HepG2 (cell line): ENCODE data around the gene PIEZO2. TPM values are rescaled to one million over a fixed set of nuclear protein-coding genes. Genes with fewer than 3 reads are reported as not detected.

Experiments
- GFI1 ChIP-seq: sonication (generic); formaldehyde crosslinking; IDR thresholded peaks from 2 replicates; pipeline ENCODE4 v1.5.0; 2020; ENCODE audit warnings: missing genetic modification reagents, mild to moderate bottlenecking, borderline replicate concordance
- IRX3 ChIP-seq: sonication (generic); formaldehyde crosslinking; IDR thresholded peaks from 2 replicates; pipeline ENCODE4 v1.8.1; 2023; ENCODE audit warnings: mild to moderate bottlenecking, low read depth, missing genetic modification reagents, borderline replicate concordance
- PHF5A ChIP-seq: IDR thresholded peaks from one replicate; pipeline ENCODE4 v1.6.1; 2018; ENCODE audit warnings: low read depth, missing genetic modification reagents; ENCODE audit not compliant: unreplicated experiment
- PTBP1 ChIP-seq: fragments of 200-400 bp; formaldehyde crosslinking; IDR thresholded peaks from 2 replicates; pipeline ENCODE4 v1.6.1; 2018; ENCODE audit warnings: low read length, low read depth; ENCODE audit not compliant: poor library complexity, severe bottlenecking
- TRIM22 ChIP-seq: fragments of 450-650 bp; IDR thresholded peaks from 2 replicates; pipeline ENCODE4 v1.6.1; 2017
- ZBTB44 ChIP-seq: sonication (generic); formaldehyde crosslinking; IDR thresholded peaks from 2 replicates; pipeline ENCODE4 v1.4.0; 2020; ENCODE audit warnings: missing genetic modification reagents
- ZNF383 ChIP-seq: sonication (generic); formaldehyde crosslinking; IDR thresholded peaks from 2 replicates; pipeline ENCODE4 v1.4.0; 2020; ENCODE audit warnings: missing genetic modification reagents, mild to moderate bottlenecking, borderline replicate concordance
- ZNF615 ChIP-seq: sonication (generic); formaldehyde crosslinking; IDR thresholded peaks from 2 replicates; pipeline ENCODE4 v1.5.0; 2020; ENCODE audit warnings: mild to moderate bottlenecking, missing genetic modification reagents, borderline replicate concordance
- polyA plus RNA-seq, 8 experiments: library from polyadenylated mRNA; depleted of rRNA in 3 of 8; stranded (reverse) in 7 of 8; unstranded in 1 of 8; fragments of >200 nt; fragmentation: Illumina TruSeq in 4 of 8; extraction: Trizol in 4 of 8; gene quantifications; 2 replicates each; pipeline versions ENCODE4 v1.2.1 to v1.2.3, GENCODE V29; 2011 to 2016; ENCODE audit warnings: low read depth in 4 of 8, missing spikeins in 1 of 8, mixed read lengths in 1 of 8; ENCODE audit not compliant: insufficient read depth in 1 of 8
- total RNA-seq, 5 experiments: library from RNA; depleted of rRNA; stranded (reverse); fragments of >200 nt; fragmentation: Illumina TruSeq; extraction: Trizol; gene quantifications; 2 replicates each; pipeline ENCODE4 v1.2.3, GENCODE V29; 2016; ENCODE audit warnings: low read depth in 1 of 5
- TF ChIP-seq, protein P1 (sequence below): sonication (generic); formaldehyde crosslinking; conservative IDR thresholded peaks from 2 replicates; pipeline ENCODE4 v1.4.0; 2020; ENCODE audit warnings: missing genetic modification reagents
- TF ChIP-seq, protein P2 (sequence below): sonication (generic); formaldehyde crosslinking; IDR thresholded peaks from 2 replicates; pipeline ENCODE4 v1.4.0; 2020; ENCODE audit warnings: mild to moderate bottlenecking, missing genetic modification reagents
- TF ChIP-seq, protein P3 (sequence below): sonication (generic); formaldehyde crosslinking; IDR thresholded peaks from 2 replicates; pipeline ENCODE4 v1.9.0; 2022; ENCODE audit warnings: missing genetic modification reagents, mild to moderate bottlenecking, borderline replicate concordance

Gene PIEZO2
- total and polyA plus RNA-seq, 2 of the 13 experiments (the other 11 are each of a cell fraction or from before 2014, with no cell fraction given), result 15.2 to 27.2 TPM

DNA sequence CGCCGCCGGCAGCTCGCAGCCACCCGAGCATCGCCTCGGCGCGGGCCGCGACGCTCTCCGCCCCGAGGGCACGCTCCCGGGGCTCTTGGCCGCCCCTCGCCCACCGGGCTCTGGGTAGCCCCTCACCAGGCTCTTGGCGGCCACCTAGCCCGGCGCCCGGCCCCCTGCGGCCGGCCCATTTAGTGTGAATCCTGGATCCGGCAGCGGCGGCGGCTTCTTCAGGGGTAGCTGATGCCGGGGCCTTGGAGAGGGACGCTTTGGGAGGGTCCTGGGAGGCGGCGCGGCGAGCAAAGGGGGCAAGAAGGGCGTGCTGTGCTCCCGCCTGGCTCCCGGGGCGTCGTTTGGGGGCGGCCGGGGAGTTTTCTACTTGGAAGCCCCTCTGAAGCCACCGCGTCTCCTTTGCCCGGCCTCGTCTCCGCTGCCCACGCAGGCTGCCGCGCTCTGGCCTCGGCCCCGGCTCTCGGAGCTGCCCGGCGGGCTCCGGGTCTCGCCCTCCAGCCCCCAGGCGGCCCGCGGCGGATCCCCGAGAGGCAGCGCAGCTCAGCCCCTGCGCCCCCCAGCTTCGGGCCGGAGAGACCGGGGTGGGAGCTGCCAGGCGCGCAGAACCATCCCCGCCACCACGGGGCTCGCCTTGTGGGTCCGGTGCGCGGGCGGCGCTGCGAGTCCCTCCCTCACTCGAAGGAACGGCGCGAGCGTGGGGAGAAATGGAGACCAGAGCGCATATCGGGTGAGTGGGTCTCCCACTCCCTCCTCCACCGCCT, 509 bp downstream of the PIEZO2 start (continued):
- TF ChIP-seq, protein P1, sequence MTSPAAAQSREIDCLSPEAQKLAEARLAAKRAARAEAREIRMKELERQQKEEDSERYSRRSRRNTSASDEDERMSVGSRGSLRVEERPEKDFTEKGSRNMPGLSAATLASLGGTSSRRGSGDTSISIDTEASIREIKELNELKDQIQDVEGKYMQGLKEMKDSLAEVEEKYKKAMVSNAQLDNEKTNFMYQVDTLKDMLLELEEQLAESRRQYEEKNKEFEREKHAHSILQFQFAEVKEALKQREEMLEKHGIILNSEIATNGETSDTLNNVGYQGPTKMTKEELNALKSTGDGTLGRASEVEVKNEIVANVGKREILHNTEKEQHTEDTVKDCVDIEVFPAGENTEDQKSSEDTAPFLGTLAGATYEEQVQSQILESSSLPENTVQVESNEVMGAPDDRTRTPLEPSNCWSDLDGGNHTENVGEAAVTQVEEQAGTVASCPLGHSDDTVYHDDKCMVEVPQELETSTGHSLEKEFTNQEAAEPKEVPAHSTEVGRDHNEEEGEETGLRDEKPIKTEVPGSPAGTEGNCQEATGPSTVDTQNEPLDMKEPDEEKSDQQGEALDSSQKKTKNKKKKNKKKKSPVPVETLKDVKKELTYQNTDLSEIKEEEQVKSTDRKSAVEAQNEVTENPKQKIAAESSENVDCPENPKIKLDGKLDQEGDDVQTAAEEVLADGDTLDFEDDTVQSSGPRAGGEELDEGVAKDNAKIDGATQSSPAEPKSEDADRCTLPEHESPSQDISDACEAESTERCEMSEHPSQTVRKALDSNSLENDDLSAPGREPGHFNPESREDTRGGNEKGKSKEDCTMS, result no peak
- no peak for TF ChIP-seq PTBP1
- TF ChIP-seq ZNF615 (CRISPR knock-in tag), result no peak
- no peak for TF ChIP-seq ZBTB44 (CRISPR knock-in tag)
- no peak for TF ChIP-seq ZNF383
- TF ChIP-seq, protein P2, sequence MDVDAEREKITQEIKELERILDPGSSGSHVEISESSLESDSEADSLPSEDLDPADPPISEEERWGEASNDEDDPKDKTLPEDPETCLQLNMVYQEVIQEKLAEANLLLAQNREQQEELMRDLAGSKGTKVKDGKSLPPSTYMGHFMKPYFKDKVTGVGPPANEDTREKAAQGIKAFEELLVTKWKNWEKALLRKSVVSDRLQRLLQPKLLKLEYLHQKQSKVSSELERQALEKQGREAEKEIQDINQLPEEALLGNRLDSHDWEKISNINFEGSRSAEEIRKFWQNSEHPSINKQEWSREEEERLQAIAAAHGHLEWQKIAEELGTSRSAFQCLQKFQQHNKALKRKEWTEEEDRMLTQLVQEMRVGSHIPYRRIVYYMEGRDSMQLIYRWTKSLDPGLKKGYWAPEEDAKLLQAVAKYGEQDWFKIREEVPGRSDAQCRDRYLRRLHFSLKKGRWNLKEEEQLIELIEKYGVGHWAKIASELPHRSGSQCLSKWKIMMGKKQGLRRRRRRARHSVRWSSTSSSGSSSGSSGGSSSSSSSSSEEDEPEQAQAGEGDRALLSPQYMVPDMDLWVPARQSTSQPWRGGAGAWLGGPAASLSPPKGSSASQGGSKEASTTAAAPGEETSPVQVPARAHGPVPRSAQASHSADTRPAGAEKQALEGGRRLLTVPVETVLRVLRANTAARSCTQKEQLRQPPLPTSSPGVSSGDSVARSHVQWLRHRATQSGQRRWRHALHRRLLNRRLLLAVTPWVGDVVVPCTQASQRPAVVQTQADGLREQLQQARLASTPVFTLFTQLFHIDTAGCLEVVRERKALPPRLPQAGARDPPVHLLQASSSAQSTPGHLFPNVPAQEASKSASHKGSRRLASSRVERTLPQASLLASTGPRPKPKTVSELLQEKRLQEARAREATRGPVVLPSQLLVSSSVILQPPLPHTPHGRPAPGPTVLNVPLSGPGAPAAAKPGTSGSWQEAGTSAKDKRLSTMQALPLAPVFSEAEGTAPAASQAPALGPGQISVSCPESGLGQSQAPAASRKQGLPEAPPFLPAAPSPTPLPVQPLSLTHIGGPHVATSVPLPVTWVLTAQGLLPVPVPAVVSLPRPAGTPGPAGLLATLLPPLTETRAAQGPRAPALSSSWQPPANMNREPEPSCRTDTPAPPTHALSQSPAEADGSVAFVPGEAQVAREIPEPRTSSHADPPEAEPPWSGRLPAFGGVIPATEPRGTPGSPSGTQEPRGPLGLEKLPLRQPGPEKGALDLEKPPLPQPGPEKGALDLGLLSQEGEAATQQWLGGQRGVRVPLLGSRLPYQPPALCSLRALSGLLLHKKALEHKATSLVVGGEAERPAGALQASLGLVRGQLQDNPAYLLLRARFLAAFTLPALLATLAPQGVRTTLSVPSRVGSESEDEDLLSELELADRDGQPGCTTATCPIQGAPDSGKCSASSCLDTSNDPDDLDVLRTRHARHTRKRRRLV (CRISPR knock-in tag), result 0 out of 2 replicates have a peak, but pooled peaks have one; percentile 18
- TF ChIP-seq IRX3 (CRISPR knock-in tag), result no peak; the same call in 1 of the 2 replicates
- no peak for TF ChIP-seq TRIM22
- no peak for TF ChIP-seq PHF5A (CRISPR knock-in tag)
- TF ChIP-seq, protein P3, sequence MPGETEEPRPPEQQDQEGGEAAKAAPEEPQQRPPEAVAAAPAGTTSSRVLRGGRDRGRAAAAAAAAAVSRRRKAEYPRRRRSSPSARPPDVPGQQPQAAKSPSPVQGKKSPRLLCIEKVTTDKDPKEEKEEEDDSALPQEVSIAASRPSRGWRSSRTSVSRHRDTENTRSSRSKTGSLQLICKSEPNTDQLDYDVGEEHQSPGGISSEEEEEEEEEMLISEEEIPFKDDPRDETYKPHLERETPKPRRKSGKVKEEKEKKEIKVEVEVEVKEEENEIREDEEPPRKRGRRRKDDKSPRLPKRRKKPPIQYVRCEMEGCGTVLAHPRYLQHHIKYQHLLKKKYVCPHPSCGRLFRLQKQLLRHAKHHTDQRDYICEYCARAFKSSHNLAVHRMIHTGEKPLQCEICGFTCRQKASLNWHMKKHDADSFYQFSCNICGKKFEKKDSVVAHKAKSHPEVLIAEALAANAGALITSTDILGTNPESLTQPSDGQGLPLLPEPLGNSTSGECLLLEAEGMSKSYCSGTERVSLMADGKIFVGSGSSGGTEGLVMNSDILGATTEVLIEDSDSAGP (CRISPR knock-in tag), result no peak
- no peak for TF ChIP-seq GFI1
